CD4-positive, alpha-beta T cell treated with Interleukin-6 at 100 ng/mL for 8 hours (primary cell): ENCODE data around the gene ACOT2.

ENCODE experiments used
- DNase-seq: peaks from one replicate; pipeline ENCODE4 v3.0.0-alpha.2; 2020; ENCODE audit warnings: mixed read lengths, low spot score

ACOT2 gene

DNA sequence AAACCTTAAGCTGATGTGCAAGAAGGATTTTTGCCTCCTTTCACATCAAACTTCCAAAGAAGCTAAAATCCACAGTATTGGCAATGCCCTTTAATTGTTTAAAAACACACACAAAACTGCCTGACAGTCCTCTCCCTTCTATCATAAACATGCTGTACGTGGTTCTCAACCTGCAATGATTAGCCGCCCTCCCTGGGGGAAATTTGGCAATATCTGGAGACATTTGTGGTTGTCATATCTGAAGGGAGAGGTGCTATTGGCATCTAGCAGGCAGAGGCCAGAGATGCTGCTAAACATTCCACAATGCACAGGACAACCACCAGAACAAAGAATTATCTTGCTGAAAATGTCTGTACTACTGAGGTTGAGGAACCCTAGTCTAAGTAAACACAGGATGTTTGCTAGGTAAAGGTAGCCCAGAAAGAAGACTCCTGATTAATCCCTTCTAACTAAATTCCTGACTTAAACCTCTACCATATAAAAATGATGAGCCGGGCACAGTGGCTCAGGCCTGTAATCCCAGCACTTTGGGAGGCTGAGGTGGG, 44.5 kb downstream of the ACOT2 start:
- DNase-seq: no peak

DNA sequence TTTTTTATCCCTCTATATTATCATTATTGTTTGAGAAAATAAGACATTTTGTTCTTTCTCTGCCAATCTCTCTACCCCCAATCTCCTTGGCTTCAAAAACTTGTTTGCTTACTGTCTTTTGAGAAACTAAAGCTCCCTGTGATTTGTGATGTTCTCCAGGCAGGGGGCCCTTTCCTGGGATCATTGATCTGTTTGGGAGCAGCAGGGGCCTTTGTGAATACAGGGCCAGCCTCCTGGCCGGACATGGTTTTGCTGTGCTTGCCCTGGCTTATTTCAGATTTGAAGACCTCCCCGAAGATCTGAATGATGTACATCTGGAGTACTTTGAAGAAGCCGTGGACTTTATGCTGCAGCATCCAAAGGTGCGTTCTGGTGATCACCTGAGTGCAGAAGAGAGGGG, 47.8 kb downstream of the ACOT2 start:
- no peak for DNase-seq

DNA sequence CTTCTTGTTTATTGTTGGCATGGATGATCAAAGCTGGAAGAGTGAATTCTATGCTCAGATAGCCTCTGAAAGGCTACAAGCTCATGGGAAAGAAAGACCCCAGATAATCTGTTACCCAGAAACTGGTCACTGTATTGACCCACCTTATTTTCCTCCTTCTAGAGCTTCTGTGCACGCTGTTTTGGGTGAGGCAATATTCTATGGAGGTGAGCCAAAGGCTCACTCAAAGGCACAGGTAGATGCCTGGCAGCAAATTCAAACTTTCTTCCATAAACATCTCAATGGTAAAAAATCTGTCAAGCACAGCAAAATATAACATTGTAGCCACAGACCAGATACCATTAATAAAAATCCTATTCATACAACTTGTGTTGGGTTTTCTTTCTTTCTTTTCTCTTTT, 50.5 kb downstream of the ACOT2 start:
- DNase-seq: no peak

DNA sequence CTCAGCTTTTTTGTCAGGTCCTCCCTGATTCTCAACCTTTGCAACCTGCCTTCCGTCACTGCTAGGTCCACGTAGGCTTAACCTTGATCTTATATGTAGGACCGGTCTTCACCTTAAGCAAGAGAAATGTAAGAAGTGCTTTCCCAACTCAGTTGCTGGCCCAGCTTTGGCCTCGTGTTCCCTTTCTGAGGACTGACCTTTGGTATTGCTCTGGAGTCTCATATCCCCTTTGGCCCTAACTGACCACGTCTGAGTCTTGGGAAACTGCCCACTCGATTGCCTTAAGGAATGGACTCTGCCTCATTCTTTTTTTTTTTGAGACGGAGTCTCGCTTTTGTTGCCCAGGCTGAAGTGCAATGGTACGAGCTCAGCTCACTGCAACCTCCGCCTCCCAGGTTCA, 51.3 kb downstream of the ACOT2 start:
- DNase-seq: no peak

DNA sequence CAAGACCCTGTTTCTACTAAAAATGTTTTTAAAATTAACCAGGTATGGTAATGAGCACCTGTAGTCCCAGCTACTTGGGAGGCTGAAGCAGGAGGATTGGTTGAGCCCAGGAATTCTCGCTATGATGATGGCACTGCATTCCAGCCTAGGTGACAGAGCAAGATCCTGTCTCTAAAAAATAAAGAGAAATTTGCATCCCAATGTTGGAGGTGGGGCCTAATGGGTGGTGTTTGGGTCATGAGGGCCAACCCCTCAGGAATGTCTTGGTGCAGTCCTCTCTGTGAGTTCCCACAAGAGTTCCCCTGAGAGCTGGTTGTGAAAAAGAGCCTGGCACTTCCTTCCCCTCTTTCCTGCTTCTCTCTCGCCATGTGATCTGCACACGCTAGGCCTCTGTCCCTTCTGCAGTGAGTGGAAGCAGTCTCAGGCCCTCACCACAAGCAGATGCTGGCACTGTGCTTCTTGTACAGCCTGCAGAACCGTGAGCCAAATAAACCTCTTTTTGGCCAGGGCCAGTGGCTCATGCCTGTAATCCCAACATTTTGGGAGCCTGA, 54.6 kb downstream of the ACOT2 start:
- DNase-seq: no peak
